WTC11 (cell line): ENCODE measurements around the gene FSTL4. TPM values are rescaled to one million over a fixed set of nuclear protein-coding genes. Genes with fewer than 3 reads are reported as not detected.

Experiments
- ATAC-seq: fragments of 200-7000 bp; cut with Tn5 transposase; 2 replicates; pipeline ENCODE4 v1.10.0; 2021; ENCODE audit warnings: mild to moderate bottlenecking, moderate library complexity
- CTCF ChIA-PET: fragments of 300-600 bp; sonication (Branson Sonifier 250); formaldehyde crosslinking; loops from one replicate; lab custom pipeline; 2021; ENCODE audit warnings: antibody characterized with exemption; lab: Charles Lee
- POLR2A ChIA-PET: fragments of 350-600 bp; sonication (Branson Sonifier 250); formaldehyde crosslinking; loops from one replicate; lab custom pipeline; 2021; ENCODE audit warnings: antibody characterized with exemption; lab: Charles Lee
- DNase-seq: peaks from one replicate; pipeline ENCODE4 v3.0.0; 2021; ENCODE audit warnings: low spot score
- H3K27ac Mint-ChIP-seq: 2 replicates; pipeline ENCODE4 v1.8.0; 2021; ENCODE audit warnings: mixed read lengths
- H3K27me3 Mint-ChIP-seq: 2 replicates; pipeline ENCODE4 v1.8.0; 2021; ENCODE audit warnings: low read depth, mild to moderate bottlenecking, moderate library complexity, mixed read lengths
- H3K36me3 Mint-ChIP-seq: 2 replicates; pipeline ENCODE4 v1.8.0; 2021; ENCODE audit warnings: mixed read lengths
- H3K4me1 Mint-ChIP-seq: 2 replicates; pipeline ENCODE4 v1.8.0; 2022; ENCODE audit warnings: mixed read lengths
- H3K4me3 Mint-ChIP-seq: 2 replicates; pipeline ENCODE4 v1.8.0; 2021; ENCODE audit warnings: mild to moderate bottlenecking, moderate library complexity, mixed read lengths
- H3K9me3 Mint-ChIP-seq: 2 replicates; pipeline ENCODE4 v1.8.0; 2021; ENCODE audit warnings: mixed read lengths
- ATF1 ChIP-seq: sonication (generic); formaldehyde crosslinking; IDR thresholded peaks from 2 replicates; pipeline ENCODE4 v1.8.1; 2023; ENCODE audit warnings: mild to moderate bottlenecking, moderate library complexity, missing genetic modification reagents
- EMX1 ChIP-seq: fragments of 250-450 bp; sonication (Bioruptor Pico); IDR thresholded peaks from 2 replicates; pipeline ENCODE4 v1.8.0; 2021; ENCODE audit warnings: mild to moderate bottlenecking
- FOXP4 ChIP-seq: sonication (generic); formaldehyde crosslinking; IDR thresholded peaks from 2 replicates; pipeline ENCODE4 v1.8.0; 2022; ENCODE audit warnings: mild to moderate bottlenecking, missing genetic modification reagents
- HMGA2 ChIP-seq: fragments of 250-450 bp; sonication (Bioruptor Pico); IDR thresholded peaks from 2 replicates; pipeline ENCODE4 v1.4.0; 2021; ENCODE audit warnings: mild to moderate bottlenecking, moderate library complexity
- IRF2 ChIP-seq: sonication (generic); formaldehyde crosslinking; IDR thresholded peaks from 2 replicates; pipeline ENCODE4 v1.8.0; 2022; ENCODE audit warnings: low read depth, missing genetic modification reagents, borderline replicate concordance
- MXD4 ChIP-seq: fragments of 250-450 bp; sonication (Bioruptor Pico); IDR thresholded peaks from 2 replicates; pipeline ENCODE4 v1.8.0; 2021; ENCODE audit warnings: mild to moderate bottlenecking, moderate library complexity, borderline replicate concordance
- NFE2L1 ChIP-seq: sonication (generic); formaldehyde crosslinking; IDR thresholded peaks from 2 replicates; pipeline ENCODE4 v1.8.1; 2023; ENCODE audit warnings: missing genetic modification reagents
- NFYB ChIP-seq: sonication (generic); formaldehyde crosslinking; conservative IDR thresholded peaks from 2 replicates; pipeline ENCODE4 v1.8.0; 2022; ENCODE audit warnings: low read depth, missing genetic modification reagents
- NR1H2 ChIP-seq: sonication (generic); formaldehyde crosslinking; IDR thresholded peaks from 2 replicates; pipeline ENCODE4 v1.9.0; 2021; ENCODE audit warnings: mild to moderate bottlenecking, moderate library complexity, missing genetic modification reagents
- NR3C1 ChIP-seq: sonication (generic); formaldehyde crosslinking; conservative IDR thresholded peaks from 2 replicates; pipeline ENCODE4 v1.8.1; 2023; ENCODE audit warnings: low read depth, mild to moderate bottlenecking, missing genetic modification reagents
- OVOL2 ChIP-seq: fragments of 250-450 bp; sonication (Bioruptor Pico); IDR thresholded peaks from 2 replicates; pipeline ENCODE4 v1.9.0; 2021; ENCODE audit warnings: mild to moderate bottlenecking, borderline replicate concordance
- TCF7 ChIP-seq: sonication (generic); formaldehyde crosslinking; IDR thresholded peaks from 2 replicates; pipeline ENCODE4 v1.8.0; 2022; ENCODE audit warnings: mild to moderate bottlenecking, low read depth, missing genetic modification reagents, moderate library complexity
- TEAD1 ChIP-seq: sonication (generic); formaldehyde crosslinking; IDR thresholded peaks from 2 replicates; pipeline ENCODE4 v1.8.0; 2022; ENCODE audit warnings: mild to moderate bottlenecking, missing genetic modification reagents
- TP53 ChIP-seq: sonication (generic); formaldehyde crosslinking; IDR thresholded peaks from 2 replicates; pipeline ENCODE4 v1.8.1; 2023; ENCODE audit warnings: mild to moderate bottlenecking, missing genetic modification reagents
- USF2 ChIP-seq: sonication (generic); formaldehyde crosslinking; IDR thresholded peaks from 2 replicates; pipeline ENCODE4 v1.8.1; 2023; ENCODE audit warnings: mild to moderate bottlenecking, missing genetic modification reagents, moderate library complexity
- ZNF121 ChIP-seq: sonication (generic); formaldehyde crosslinking; IDR thresholded peaks from 2 replicates; pipeline ENCODE4 v1.8.0; 2023; ENCODE audit warnings: missing genetic modification reagents
- ZNF232 ChIP-seq: sonication (generic); formaldehyde crosslinking; IDR thresholded peaks from 2 replicates; pipeline ENCODE4 v1.8.0; 2022; ENCODE audit warnings: mild to moderate bottlenecking, missing genetic modification reagents
- ZNF317 ChIP-seq: sonication (generic); formaldehyde crosslinking; IDR thresholded peaks from 2 replicates; pipeline ENCODE4 v1.8.1; 2023; ENCODE audit warnings: low read depth, mild to moderate bottlenecking, moderate library complexity, missing genetic modification reagents, borderline replicate concordance
- ZNF396 ChIP-seq: fragments of 250-450 bp; sonication (Bioruptor Pico); IDR thresholded peaks from 2 replicates; pipeline ENCODE4 v1.8.0; 2021; ENCODE audit warnings: mild to moderate bottlenecking, moderate library complexity, borderline replicate concordance
- ZNF423 ChIP-seq: fragments of 250-450 bp; sonication (Bioruptor Pico); IDR thresholded peaks from 2 replicates; pipeline ENCODE4 v2.1.2; 2022; ENCODE audit warnings: mild to moderate bottlenecking, moderate library complexity
- ZNF512 ChIP-seq: sonication (generic); formaldehyde crosslinking; IDR thresholded peaks from 2 replicates; pipeline ENCODE4 v1.8.1; 2022; ENCODE audit warnings: missing genetic modification reagents, borderline replicate concordance
- total RNA-seq: library from RNA; stranded (reverse); gene quantifications from 3 replicates; pipeline ENCODE4 v1.2.3, GENCODE V29; 2021

FSTL4 gene
- total RNA-seq, 1 experiment from 2014 or later, result 6.1 TPM

GRCh38 chr5:133359861-133360260 is 252.5 kb downstream of the FSTL4 start (continued):
- TF ChIP-seq ZNF512 (CRISPR knock-in tag) (no peak), NFE2L1 (CRISPR knock-in tag) (no peak), TP53 (CRISPR knock-in tag) (no peak), ATF1 (no peak), ZNF423 (CRISPR knock-in tag) (no peak), ZNF232 (CRISPR knock-in tag) (no peak), ZNF121 (no peak), ZNF396 (CRISPR knock-in tag) (no peak)

GRCh38 chr5:133358271-133358670 is 254.1 kb downstream of the FSTL4 start:
- ATAC-seq, result no peak
- TF ChIP-seq NR1H2 (CRISPR knock-in tag) (no peak), ZNF317 (CRISPR knock-in tag) (no peak), NFYB (no peak)
- DNase-seq, result no peak

GRCh38 chr5:133357758-133358157 is 254.6 kb downstream of the FSTL4 start:
- TF ChIP-seq NFE2L1 (CRISPR knock-in tag) (no peak), NR3C1 (CRISPR knock-in tag) (no peak), EMX1 (no peak), TEAD1 (CRISPR knock-in tag) (no peak), MXD4 (CRISPR knock-in tag) (no peak), OVOL2 (CRISPR knock-in tag) (no peak), TCF7 (no peak), FOXP4 (CRISPR knock-in tag) (no peak), USF2 (CRISPR knock-in tag) (no peak), HMGA2 (CRISPR knock-in tag) (no peak), IRF2 (CRISPR knock-in tag) (no peak)
- Mint-ChIP-seq H3K4me1 (peaks cover 39% of the 10 kb centered on the region), H3K9me3 (peaks cover 4% of the 10 kb centered on the region; the same call in 1 of the 2 replicates), H3K27me3 (no peaks in the 10 kb centered on the region; the same call in 1 of the 2 replicates), H3K4me3 (no peak overlapping the region), H3K27ac (no peak overlapping the region), H3K36me3 (no peaks in the 10 kb centered on the region)
- no peak for DNase-seq
- ChIA-PET POLR2A (interaction anchor here (0.8 kb wide), 1 partner anchor 15 kb away, joined by 4 read pairs; no protein-coding TSS in a partner anchor), CTCF (interaction anchor here (1.3 kb wide), 1 partner anchor 47 kb away, joined by 3 read pairs; no protein-coding TSS in a partner anchor)
- ATAC-seq, result no peak

More at GRCh38 chr5:133358271-133358670, 254.1 kb downstream of the FSTL4 start:
- Mint-ChIP-seq H3K27ac (no peak overlapping the region), H3K27me3 (no peaks in the 10 kb centered on the region; the same call in 1 of the 2 replicates), H3K36me3 (no peaks in the 10 kb centered on the region), H3K4me3 (no peak overlapping the region), H3K4me1 (peaks cover 41% of the 10 kb centered on the region), H3K9me3 (no peaks in the 10 kb centered on the region)
- ChIA-PET POLR2A (no interaction called here), CTCF (interaction anchor here (0.7 kb wide), 3 partner anchors 65 to 604 kb away, joined by 3 to 5 read pairs (median 4); no protein-coding TSS in a partner anchor)
